LNCAP (cell line): Measurements from ENCODE around the gene FAM161B.

Experiments
- CTCF ChIP-seq: fragments of 450-650 bp; IDR thresholded peaks from 2 replicates; pipeline ENCODE4 v1.5.1; 2017; ENCODE audit warnings: mild to moderate bottlenecking

The FAM161B gene

GRCh38 chr14:73896521-73896920, 53.4 kb downstream of the FAM161B start:
- TF ChIP-seq CTCF, result no peak

- TF ChIP-seq CTCF, result no peak
Measured at GRCh38 chr14:73895939-73896338, 54.0 kb downstream of the FAM161B start.

- TF ChIP-seq CTCF, result no peak
Measured at GRCh38 chr14:73889376-73889775, 60.5 kb downstream of the FAM161B start.

GRCh38 chr14:73888971-73889370, 60.9 kb downstream of the FAM161B start:
- TF ChIP-seq CTCF, result no peak

GRCh38 chr14:73888460-73888725, 61.5 kb downstream of the FAM161B start:
- no peak for TF ChIP-seq CTCF

- TF ChIP-seq CTCF, result no peak
Measured at GRCh38 chr14:73887694-73888459, 62.0 kb downstream of the FAM161B start.

- no peak for TF ChIP-seq CTCF
Measured at GRCh38 chr14:73887318-73887616, 62.6 kb downstream of the FAM161B start.
